Measurements from ENCODE around the gene BRCA1.
A peak's percentile ranks its signal among the peaks of the same experiment; 100 is the strongest.
"Not testable (repeated sequence)": the region's sequence is repeated elsewhere in the genome, so short reads cannot be mapped to it uniquely, and the experiment has no call there.

Gene BRCA1

DNA sequence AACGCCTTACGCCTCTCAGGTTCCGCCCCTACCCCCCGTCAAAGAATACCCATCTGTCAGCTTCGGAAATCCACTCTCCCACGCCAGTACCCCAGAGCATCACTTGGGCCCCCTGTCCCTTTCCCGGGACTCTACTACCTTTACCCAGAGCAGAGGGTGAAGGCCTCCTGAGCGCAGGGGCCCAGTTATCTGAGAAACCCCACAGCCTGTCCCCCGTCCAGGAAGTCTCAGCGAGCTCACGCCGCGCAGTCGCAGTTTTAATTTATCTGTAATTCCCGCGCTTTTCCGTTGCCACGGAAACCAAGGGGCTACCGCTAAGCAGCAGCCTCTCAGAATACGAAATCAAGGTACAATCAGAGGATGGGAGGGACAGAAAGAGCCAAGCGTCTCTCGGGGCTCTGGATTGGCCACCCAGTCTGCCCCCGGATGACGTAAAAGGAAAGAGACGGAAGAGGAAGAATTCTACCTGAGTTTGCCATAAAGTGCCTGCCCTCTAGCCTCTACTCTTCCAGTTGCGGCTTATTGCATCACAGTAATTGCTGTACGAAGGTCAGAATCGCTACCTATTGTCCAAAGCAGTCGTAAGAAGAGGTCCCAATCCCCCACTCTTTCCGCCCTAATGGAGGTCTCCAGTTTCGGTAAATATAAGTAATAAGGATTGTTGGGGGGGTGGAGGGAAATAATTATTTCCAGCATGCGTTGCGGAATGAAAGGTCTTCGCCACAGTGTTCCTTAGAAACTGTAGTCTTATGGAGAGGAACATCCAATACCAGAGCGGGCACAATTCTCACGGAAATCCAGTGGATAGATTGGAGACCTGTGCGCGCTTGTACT is at the start of gene BRCA1:
TSS of gene BRCA1 (minus strand) at position 232 of the 834 bp plus-strand sequence. CDS start 1,268 bp downstream, outside the sequence.
- Histone ChIP-seq H3K9me3 (ENCODE audit: control insufficient read depth, insufficient read depth, low read depth, low read length) (no peaks in the 10 kb centered on the region; the same call in 1 of the 2 replicates), H3K4me3 (ENCODE audit: low read depth, low read length) (peak within 1 kb of the TSS; percentile 76), H3K4me1 (ENCODE audit: control insufficient read depth, insufficient read depth, low read length) (no peaks in the 10 kb centered on the region), H3K9ac (ENCODE audit: low read length) (peak within 1 kb of the TSS; percentile 94), H3K36me3 (ENCODE audit: control insufficient read depth, insufficient read depth, low read length) (peaks cover 16% of the 10 kb centered on the region), H3K27me3 (ENCODE audit: control insufficient read depth, insufficient read depth, low read length) (no peaks in the 10 kb centered on the region), H3K27ac (ENCODE audit: low read depth, low read length) (peak within 1 kb of the TSS; percentile 54; the same call in 1 of the 2 replicates)

- H3K4me3 ChIP-seq (ENCODE audit: low read depth, low read length): peak overlapping the region; percentile 86
- peak overlapping the region; percentile 16; the same call in 1 of the 2 replicates for H3K27ac ChIP-seq (ENCODE audit: low read depth, low read length)
- peaks cover 13% of the 10 kb centered on the region for H3K36me3 ChIP-seq (ENCODE audit: control insufficient read depth, insufficient read depth, low read length)
- H3K27me3 ChIP-seq (ENCODE audit: control insufficient read depth, insufficient read depth, low read length): no peaks in the 10 kb centered on the region
- peaks cover 8% of the 10 kb centered on the region for H3K4me1 ChIP-seq (ENCODE audit: control insufficient read depth, insufficient read depth, low read length)
- peak overlapping the region; percentile 83 for H3K9ac ChIP-seq (ENCODE audit: low read length)
- H3K9me3 ChIP-seq (ENCODE audit: control insufficient read depth, insufficient read depth, low read depth, low read length): no peaks in the 10 kb centered on the region
These were observed 46.7 kb upstream of the BRCA1 start for GRCh38 chr17:43171586-43172487.

- H3K4me1 ChIP-seq (ENCODE audit: control insufficient read depth, insufficient read depth, low read length): peaks cover 8% of the 10 kb centered on the region
- no peaks in the 10 kb centered on the region for H3K27me3 ChIP-seq (ENCODE audit: control insufficient read depth, insufficient read depth, low read length)
- no peaks in the 10 kb centered on the region for H3K9me3 ChIP-seq (ENCODE audit: control insufficient read depth, insufficient read depth, low read depth, low read length)
- peak within 1 kb of the TSS; percentile 83 for H3K9ac ChIP-seq (ENCODE audit: low read length)
- H3K36me3 ChIP-seq (ENCODE audit: control insufficient read depth, insufficient read depth, low read length): peaks cover 5% of the 10 kb centered on the region; the same call in 1 of the 2 replicates
- H3K27ac ChIP-seq (ENCODE audit: low read depth, low read length): peak within 1 kb of the TSS; percentile 52
- peak within 1 kb of the TSS; percentile 86 for H3K4me3 ChIP-seq (ENCODE audit: low read depth, low read length)
These were observed 45.8 kb upstream of the BRCA1 start, which contains the start of gene NBR1 for GRCh38 chr17:43170766-43171585. Gene NBR1, plus strand, starts transcription at chr17:43171214. Its CDS starts 4,586 bp downstream, at chr17:43175800.

DNA sequence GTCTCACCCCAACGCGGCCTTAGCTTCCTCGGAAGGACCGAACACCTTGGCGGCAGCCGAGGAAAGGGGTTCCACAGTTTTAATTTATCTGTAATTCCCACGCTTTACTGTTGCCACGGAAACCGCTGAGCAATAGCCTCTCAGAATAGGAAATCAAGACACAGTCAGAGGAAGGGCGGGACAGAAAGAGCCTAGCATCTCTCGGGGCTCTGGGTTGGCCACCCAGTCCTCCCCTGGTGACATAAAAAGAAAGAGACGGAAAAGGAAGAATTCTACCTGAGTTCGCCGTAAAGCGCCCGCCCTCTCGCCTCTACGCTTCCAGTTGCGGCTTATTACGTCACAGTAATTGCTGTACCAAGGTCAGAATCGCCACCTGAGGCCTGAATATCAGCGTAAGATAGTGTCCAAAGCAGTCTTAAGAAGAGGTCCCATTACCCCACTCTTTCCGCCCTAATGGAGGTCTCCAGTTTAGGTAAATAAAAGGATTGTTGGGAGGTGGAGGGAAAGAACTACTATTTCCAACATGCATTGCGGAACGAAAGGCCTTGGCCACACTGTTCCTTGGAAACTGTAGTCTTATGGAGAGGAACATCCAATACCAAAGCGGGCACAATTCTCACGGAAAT is 45.1 kb upstream of the BRCA1 start:
- Histone ChIP-seq H3K27ac (ENCODE audit: low read depth, low read length) (peak overlapping the region; percentile 52), H3K27me3 (ENCODE audit: control insufficient read depth, insufficient read depth, low read length) (no peaks in the 10 kb centered on the region), H3K4me1 (ENCODE audit: control insufficient read depth, insufficient read depth, low read length) (peaks cover 8% of the 10 kb centered on the region), H3K4me3 (ENCODE audit: low read depth, low read length) (peak overlapping the region; percentile 86), H3K36me3 (ENCODE audit: control insufficient read depth, insufficient read depth, low read length) (no peaks in the 10 kb centered on the region), H3K9me3 (ENCODE audit: control insufficient read depth, insufficient read depth, low read depth, low read length) (no peaks in the 10 kb centered on the region), H3K9ac (ENCODE audit: low read length) (peak overlapping the region; percentile 83)

DNA sequence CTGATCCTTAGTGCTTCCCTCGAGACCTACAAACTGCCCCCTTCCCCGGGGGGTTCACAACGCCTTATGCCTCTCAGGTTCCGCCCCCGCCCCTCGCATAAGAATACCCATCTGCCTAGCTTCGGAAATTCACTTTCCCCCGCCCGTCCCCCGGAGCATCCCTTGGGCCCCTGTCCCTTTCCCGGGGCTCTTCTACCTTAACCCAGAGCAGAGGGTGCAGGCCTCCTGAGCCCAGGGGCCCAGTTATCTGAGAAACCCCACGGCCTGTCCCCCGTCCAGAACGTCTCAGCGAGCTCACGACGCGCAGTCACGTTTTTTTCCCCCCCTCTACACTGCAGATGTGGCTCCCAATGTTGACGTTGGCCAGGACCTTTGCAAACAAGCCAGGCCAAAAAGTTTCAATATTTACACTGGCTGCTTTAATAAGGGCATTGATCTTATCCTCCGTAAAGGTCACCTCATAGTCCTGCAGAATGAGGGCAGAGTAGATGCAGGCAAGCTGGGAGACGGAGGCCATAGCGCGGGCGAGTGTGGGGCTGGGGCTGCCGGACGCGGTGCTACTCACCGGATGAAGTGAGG is 44.5 kb upstream of the BRCA1 start:
- no peaks in the 10 kb centered on the region for H3K27me3 ChIP-seq (ENCODE audit: control insufficient read depth, insufficient read depth, low read length)
- H3K27ac ChIP-seq (ENCODE audit: low read depth, low read length): peak overlapping the region; percentile 13; the same call in 1 of the 2 replicates
- H3K4me1 ChIP-seq (ENCODE audit: control insufficient read depth, insufficient read depth, low read length): peaks cover 8% of the 10 kb centered on the region
- peak overlapping the region; percentile 86 for H3K4me3 ChIP-seq (ENCODE audit: low read depth, low read length)
- H3K9me3 ChIP-seq (ENCODE audit: control insufficient read depth, insufficient read depth, low read depth, low read length): no peaks in the 10 kb centered on the region
- H3K9ac ChIP-seq (ENCODE audit: low read length): peak overlapping the region; percentile 83
- no peaks in the 10 kb centered on the region for H3K36me3 ChIP-seq (ENCODE audit: control insufficient read depth, insufficient read depth, low read length)

DNA sequence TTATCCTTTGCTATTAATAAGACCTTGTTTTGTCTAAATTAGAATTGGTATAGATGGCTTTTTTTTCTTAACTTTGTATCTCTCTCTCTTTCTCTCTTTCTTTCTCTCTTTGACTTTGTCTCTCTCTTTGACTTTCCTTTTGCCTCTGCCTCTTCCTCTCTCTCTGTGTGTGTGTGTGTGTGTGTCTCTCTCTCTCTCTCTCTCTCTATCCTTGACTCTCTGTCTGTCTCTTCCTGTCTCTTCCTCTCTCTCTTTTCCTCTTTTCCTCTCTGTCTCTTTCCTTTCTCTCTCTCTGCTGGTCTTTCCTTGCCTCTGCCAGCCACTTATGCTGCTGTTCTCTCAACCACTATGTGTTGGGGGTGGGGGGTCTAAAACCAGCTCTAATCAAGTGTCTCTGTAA is 40.8 kb upstream of the BRCA1 start:
- not testable (repeated sequence) for H3K4me3 ChIP-seq (ENCODE audit: low read depth, low read length); H3K4me1 ChIP-seq (ENCODE audit: control insufficient read depth, insufficient read depth, low read length); H3K9me3 ChIP-seq (ENCODE audit: control insufficient read depth, insufficient read depth, low read depth, low read length); H3K9ac ChIP-seq (ENCODE audit: low read length); H3K36me3 ChIP-seq (ENCODE audit: control insufficient read depth, insufficient read depth, low read length); H3K27ac ChIP-seq (ENCODE audit: low read depth, low read length); H3K27me3 ChIP-seq (ENCODE audit: control insufficient read depth, insufficient read depth, low read length)

- H3K9me3 ChIP-seq (ENCODE audit: control insufficient read depth, insufficient read depth, low read depth, low read length); H3K9ac ChIP-seq (ENCODE audit: low read length); H3K36me3 ChIP-seq (ENCODE audit: control insufficient read depth, insufficient read depth, low read length); H3K4me3 ChIP-seq (ENCODE audit: low read depth, low read length); H3K4me1 ChIP-seq (ENCODE audit: control insufficient read depth, insufficient read depth, low read length); H3K27ac ChIP-seq (ENCODE audit: low read depth, low read length); H3K27me3 ChIP-seq (ENCODE audit: control insufficient read depth, insufficient read depth, low read length): not testable (repeated sequence)
These were observed 34.8 kb upstream of the BRCA1 start for GRCh38 chr17:43159957-43160356.

DNA sequence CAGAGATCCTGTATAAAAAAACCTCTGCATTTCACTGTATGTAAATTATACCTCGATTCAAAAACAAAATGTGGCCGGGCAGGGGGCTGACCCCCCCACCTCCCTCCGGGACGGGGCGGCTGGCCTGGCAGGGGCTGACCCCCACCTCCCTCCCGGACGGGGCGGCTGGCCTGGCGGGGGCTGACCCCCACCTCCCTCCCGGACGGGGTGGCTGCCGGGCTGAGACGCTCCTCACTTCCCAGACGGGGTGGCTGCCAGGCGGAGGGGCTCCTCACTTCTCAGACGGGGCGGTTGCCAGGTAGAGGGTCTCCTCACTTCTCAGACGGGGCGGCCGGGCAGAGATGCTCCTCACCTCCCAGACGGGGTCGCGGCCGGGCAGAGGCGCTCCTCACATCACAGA is 34.1 kb upstream of the BRCA1 start:
- H3K4me3 ChIP-seq (ENCODE audit: low read depth, low read length); H3K27ac ChIP-seq (ENCODE audit: low read depth, low read length); H3K9me3 ChIP-seq (ENCODE audit: control insufficient read depth, insufficient read depth, low read depth, low read length); H3K4me1 ChIP-seq (ENCODE audit: control insufficient read depth, insufficient read depth, low read length); H3K27me3 ChIP-seq (ENCODE audit: control insufficient read depth, insufficient read depth, low read length); H3K9ac ChIP-seq (ENCODE audit: low read length); H3K36me3 ChIP-seq (ENCODE audit: control insufficient read depth, insufficient read depth, low read length): not testable (repeated sequence)

- Histone ChIP-seq H3K27ac (ENCODE audit: low read depth, low read length) (no peak overlapping the region), H3K4me3 (ENCODE audit: low read depth, low read length) (no peak overlapping the region), H3K36me3 (ENCODE audit: control insufficient read depth, insufficient read depth, low read length) (peaks cover 8% of the 10 kb centered on the region), H3K4me1 (ENCODE audit: control insufficient read depth, insufficient read depth, low read length) (no peaks in the 10 kb centered on the region), H3K9ac (ENCODE audit: low read length) (no peak overlapping the region), H3K9me3 (ENCODE audit: control insufficient read depth, insufficient read depth, low read depth, low read length) (no peaks in the 10 kb centered on the region), H3K27me3 (ENCODE audit: control insufficient read depth, insufficient read depth, low read length) (no peaks in the 10 kb centered on the region)
These were observed 30.5 kb upstream of the BRCA1 start for GRCh38 chr17:43155666-43156065.
